Endothelial cell of umbilical vein (primary cell): ENCODE results near the gene ORM2. TPM values are rescaled to one million over a fixed set of nuclear protein-coding genes. Genes with fewer than 3 reads are reported as not detected.

Experiments
- BruUV-seq: library from RNA; stranded (reverse); fragments of 400-500 nt; replicated peaks from 2 replicates; lab custom pipeline; 2021; lab: Mats Ljungman, UMichigan
- CTCF ChIA-PET: fragments of 300-600, 350-600 bp; sonication (Branson Sonifier 250); formaldehyde crosslinking; loops from one replicate; lab custom pipeline; 2021; ENCODE audit warnings: antibody characterized with exemption, inconsistent platforms; lab: Charles Lee
- POLR2A ChIA-PET: fragments of 300-600, 350-600 bp; sonication (Branson Sonifier 250); formaldehyde crosslinking; loops from one replicate; lab custom pipeline; 2021; ENCODE audit warnings: antibody characterized with exemption, inconsistent platforms; lab: Charles Lee
- DNase-seq: peaks from one replicate; pipeline ENCODE4 v3.0.0-alpha.2; 2011; ENCODE audit warnings: low read depth, low spot score
- FAIRE-seq: peaks from 2 replicates; lab custom pipeline; 2011; peaks lifted over from hg19 to GRCh38; lab: Jason Lieb, UNC
- H2AFZ ChIP-seq: 2 replicates; pipeline ENCODE4 v1.6.0; 2012; ENCODE audit warnings: low read depth, low read length, control low read depth, inconsistent platforms
- H3K27ac ChIP-seq: 2 replicates; pipeline ENCODE4 v1.5.1; 2011; ENCODE audit warnings: low read depth, mild to moderate bottlenecking, control low read depth, low read length, moderate library complexity; ENCODE audit not compliant: insufficient read depth
- H3K27me3 ChIP-seq, 2 experiments: 2 replicates each; pipeline versions ENCODE4 v1.6.0 to v1.6.1; 2011; ENCODE audit warnings: low read length in 2 of 2, mixed read lengths in 1 of 2; ENCODE audit not compliant: control insufficient read depth in 2 of 2, insufficient read depth in 2 of 2
- H3K36me3 ChIP-seq, 2 experiments: 2 replicates in 1 of 2; 3 replicates in 1 of 2; pipeline ENCODE4 v1.5.1; 2011; ENCODE audit warnings: low read length in 2 of 2, mild to moderate bottlenecking in 1 of 2, moderate library complexity in 1 of 2; ENCODE audit not compliant: control insufficient read depth in 2 of 2, insufficient read depth in 2 of 2; ENCODE audit errors: extremely low read depth in 1 of 2
- H3K4me1 ChIP-seq: 3 replicates; pipeline ENCODE4 v1.5.1; 2011; ENCODE audit warnings: mild to moderate bottlenecking, low read length; ENCODE audit not compliant: control insufficient read depth, insufficient read depth; ENCODE audit errors: extremely low read depth
- H3K4me2 ChIP-seq: 2 replicates; pipeline ENCODE4 v1.6.1; 2011; ENCODE audit warnings: low read length, control low read depth, mixed read lengths; ENCODE audit not compliant: insufficient read depth
- H3K4me3 ChIP-seq, 3 experiments: fragments of 200-600 bp in 1 of 3; sonication (generic), shearing (Covaris generic) in 1 of 3; replicated peaks in 1 of 3; 2 replicates each; pipeline ENCODE4 v1.5.1; 2011 to 2016; ENCODE audit warnings: control low read depth in 3 of 3, low read length in 3 of 3, mild to moderate bottlenecking in 2 of 3, inconsistent platforms in 1 of 3, low read depth in 1 of 3, moderate library complexity in 1 of 3; ENCODE audit not compliant: insufficient read depth in 1 of 3
- H3K79me2 ChIP-seq: 2 replicates; pipeline ENCODE4 v1.6.0; 2012; ENCODE audit warnings: low read length, inconsistent platforms; ENCODE audit not compliant: control insufficient read depth, insufficient read depth
- H3K9ac ChIP-seq: replicated peaks from 2 replicates; pipeline ENCODE3; 2011; ENCODE audit warnings: low read length, control low read depth; ENCODE audit not compliant: insufficient read depth; ENCODE audit errors: extremely low read depth
- H3K9me1 ChIP-seq: replicated peaks from 3 replicates; pipeline ENCODE4 v1.6.0; 2011; ENCODE audit warnings: mild to moderate bottlenecking, low read length; ENCODE audit not compliant: control insufficient read depth, insufficient read depth; ENCODE audit errors: extremely low read depth
- H3K9me3 ChIP-seq: replicated peaks from 2 replicates; pipeline ENCODE4 v1.5.1; 2012; ENCODE audit warnings: low read length, inconsistent platforms; ENCODE audit not compliant: control insufficient read depth, insufficient read depth
- H4K20me1 ChIP-seq: replicated peaks from 2 replicates; pipeline ENCODE3; 2011; ENCODE audit warnings: mild to moderate bottlenecking, low read length; ENCODE audit not compliant: control insufficient read depth, insufficient read depth; ENCODE audit errors: extremely low read depth
- CTCF ChIP-seq, 2 donors: IDR thresholded peaks; 1 replicate in 1 of 2; 2 replicates in 1 of 2; pipeline ENCODE4 v1.5.1; 2011; ENCODE audit warnings: low read length in 2 of 2, mild to moderate bottlenecking in 2 of 2, moderate library complexity in 2 of 2, control low read depth in 1 of 2, inconsistent platforms in 1 of 2, low read depth in 1 of 2; ENCODE audit not compliant: insufficient read depth in 1 of 2; ENCODE audit errors: extremely low read depth in 1 of 2
- EZH2 ChIP-seq: IDR thresholded peaks from 2 replicates; pipeline ENCODE4 v1.6.1; 2012; ENCODE audit warnings: borderline replicate concordance, low read depth, mild to moderate bottlenecking, moderate library complexity, low read length, inconsistent platforms; ENCODE audit not compliant: severe bottlenecking
- FOS ChIP-seq: IDR thresholded peaks from 2 replicates; pipeline ENCODE4 v1.6.1; 2011; ENCODE audit warnings: mild to moderate bottlenecking, low read length, moderate library complexity, borderline replicate concordance; ENCODE audit not compliant: insufficient read depth
- GATA2 ChIP-seq: IDR thresholded peaks from 2 replicates; pipeline ENCODE4 v1.7.0; 2011; ENCODE audit warnings: low read depth, mild to moderate bottlenecking, moderate library complexity, mixed read lengths, low read length; ENCODE audit not compliant: insufficient read length, insufficient read depth
- JUN ChIP-seq: IDR thresholded peaks from 2 replicates; pipeline ENCODE4 v1.6.1; 2011; ENCODE audit warnings: borderline replicate concordance, low read depth; ENCODE audit not compliant: insufficient read length, insufficient read depth
- POLR2AphosphoS5 ChIP-seq: IDR thresholded peaks from 2 replicates; pipeline ENCODE4 v1.6.1; 2012; ENCODE audit warnings: low read depth, mild to moderate bottlenecking, control low read depth, low read length, moderate library complexity; ENCODE audit not compliant: insufficient read depth
- dilution Hi-C: fragments of 300-500 bp; cut with MboI; formaldehyde crosslinking; loops from one replicate; pipeline ENCODE4 v1.15.0; 2019; ENCODE audit warnings: low sequenced_read_pairs; ENCODE audit not compliant: extremely low pct_ligation_motif_present
- intact Hi-C: fragments of 100-400 bp; cut with micrococcal nuclease; formaldehyde crosslinking; loops from one replicate; pipeline ENCODE4 v1.10.0; 2022
- polyA plus RNA-seq, 4 experiments: library from polyadenylated mRNA; depleted of rRNA in 3 of 4; stranded (reverse) in 3 of 4; unstranded in 1 of 4; fragments of >200 nt; gene quantifications; 2 replicates each; pipeline versions ENCODE4 v1.2.1 to v1.2.3, GENCODE V29; 2011 to 2012; ENCODE audit warnings: missing spikeins in 1 of 4
- total RNA-seq: library from RNA; stranded (reverse); gene quantifications from 2 replicates; pipeline ENCODE4 v1.2.3, GENCODE V29; 2021

ORM2 gene
- total and polyA plus RNA-seq, 2 donors (not counting 3 experiments of a cell fraction or from before 2014, with no cell fraction given) = not detected

GRCh38 chr9:114369216-114370130, 39.8 kb downstream of the ORM2 start:
- dilution Hi-C loops = no loop called here
- BruUV-seq = no TSS peak

More at GRCh38 chr9:114369216-114370130, 39.8 kb downstream of the ORM2 start:
- FAIRE-seq (no peak), DNase-seq (no peak)
- no peaks in the 10 kb centered on the region for H4K20me1 ChIP-seq
- no peaks in the 10 kb centered on the region for H3K79me2 ChIP-seq
- H3K9me3 ChIP-seq = no peaks in the 10 kb centered on the region
- H2AFZ ChIP-seq = no peak overlapping the region
- peaks cover 3 to 16% of the 10 kb centered on the region in 2 experiments for H3K36me3 ChIP-seq
- TF ChIP-seq JUN (no peak), FOS (no peak), EZH2 (no peak), GATA2 (no peak), POLR2AphosphoS5 (no peak), CTCF (IDR thresholded peaks at IDR 0.05; ENCODE audit: extremely low read depth in 1 of 2, insufficient read depth in 1 of 2, low read depth in 1 of 2, low read length in 2 of 2) (no peak)
- ChIA-PET POLR2A (no interaction called here), CTCF (interaction anchor here (0.8 kb wide), 1 partner anchor 36 kb away, joined by 3 read pairs; no protein-coding TSS in a partner anchor)
- no peaks in the 10 kb centered on the region for H3K27me3 ChIP-seq
- no peak overlapping the region for H3K9ac ChIP-seq
- peaks cover 18% of the 10 kb centered on the region for H3K4me1 ChIP-seq
- H3K27ac ChIP-seq = no peak overlapping the region
- intact Hi-C loops = no loop called here
- no peak overlapping the region for H3K4me3 ChIP-seq
- no peak overlapping the region for H3K4me2 ChIP-seq
- no peaks in the 10 kb centered on the region for H3K9me1 ChIP-seq
